A673 (cell line): ENCODE data around the gene GALNTL6. TPM values are rescaled to one million over a fixed set of nuclear protein-coding genes. Genes with fewer than 3 reads are reported as not detected.

Experiments used
- BruUV-seq: library from RNA; stranded (reverse); fragments of 400-500 nt; replicated peaks from 2 replicates; lab custom pipeline; 2021; lab: Mats Ljungman, UMichigan
- CTCF ChIA-PET: fragments of 300-600 bp; sonication (Branson Sonifier 250); formaldehyde crosslinking; loops from one replicate; lab custom pipeline; 2022; ENCODE audit warnings: antibody characterized with exemption; lab: Charles Lee
- POLR2A ChIA-PET: fragments of 300-600 bp; sonication (Branson Sonifier 250); formaldehyde crosslinking; loops from one replicate; lab custom pipeline; 2022; ENCODE audit warnings: antibody characterized with exemption; ENCODE audit not compliant: low non-redundant PET; lab: Charles Lee
- DNase-seq: peaks from one replicate; pipeline ENCODE4 v3.0.0-alpha.2; 2015; ENCODE audit warnings: low spot score
- H3K27ac ChIP-seq: fragments of 200-600 bp; sonication (generic); 2 replicates; pipeline ENCODE4 v1.5.1; 2016; ENCODE audit warnings: mixed run types, low read depth, mild to moderate bottlenecking, mixed read lengths, antibody characterized with exemption, low read length; ENCODE audit not compliant: poor library complexity, severe bottlenecking
- H3K27me3 ChIP-seq: fragments of 200-600 bp; sonication (generic); replicated peaks from 2 replicates; pipeline ENCODE4 v1.6.1; 2017; ENCODE audit warnings: mixed run types, low read depth, mild to moderate bottlenecking, mixed read lengths, antibody characterized with exemption, low read length; ENCODE audit not compliant: insufficient read depth, poor library complexity
- H3K36me3 ChIP-seq: fragments of 200-600 bp; sonication (generic); 2 replicates; pipeline ENCODE4 v1.6.1; 2016; ENCODE audit warnings: mixed run types, mild to moderate bottlenecking, mixed read lengths, antibody characterized with exemption, low read length; ENCODE audit not compliant: insufficient read depth, poor library complexity, severe bottlenecking
- H3K4me1 ChIP-seq: fragments of 200-600 bp; sonication (generic); 2 replicates; pipeline ENCODE4 v1.6.1; 2017; ENCODE audit warnings: mixed run types, mild to moderate bottlenecking, mixed read lengths, antibody characterized with exemption, low read length; ENCODE audit not compliant: insufficient read depth, poor library complexity, severe bottlenecking
- H3K4me3 ChIP-seq: fragments of 200-600 bp; sonication (generic); 2 replicates; pipeline ENCODE4 v1.5.1; 2016; ENCODE audit warnings: low read depth, mixed run types, mild to moderate bottlenecking, mixed read lengths, low read length; ENCODE audit not compliant: poor library complexity, severe bottlenecking
- H3K9me3 ChIP-seq: fragments of 200-600 bp; sonication (generic); 2 replicates; pipeline ENCODE4 v1.6.1; 2016; ENCODE audit warnings: mixed run types, low read depth, mild to moderate bottlenecking, mixed read lengths, antibody characterized with exemption, low read length; ENCODE audit not compliant: poor library complexity, severe bottlenecking
- CTCF ChIP-seq: fragments of 300-800, 200-600 bp; sonication (generic); conservative IDR thresholded peaks from 2 replicates; pipeline ENCODE4 v1.5.1; 2017; ENCODE audit warnings: low read depth, mild to moderate bottlenecking, antibody characterized with exemption, low read length, moderate library complexity, mixed read lengths
- EZH2 ChIP-seq: fragments of 200-600 bp; sonication (generic); IDR thresholded peaks from 2 replicates; pipeline ENCODE4 v1.6.1; 2017; ENCODE audit warnings: borderline replicate concordance, low read depth, mild to moderate bottlenecking, mixed read lengths, antibody characterized with exemption, low read length; ENCODE audit not compliant: poor library complexity, severe bottlenecking
- intact Hi-C: fragments of 100-400 bp; cut with micrococcal nuclease; formaldehyde crosslinking; loops from one replicate; pipeline ENCODE4 v1.10.0; 2022; ENCODE audit not compliant: unreplicated experiment
- total RNA-seq: library from RNA; stranded (reverse); gene quantifications from 2 replicates; pipeline ENCODE4 v1.2.3, GENCODE V29; 2021

Gene GALNTL6
- total RNA-seq, 1 experiment from 2014 or later = 0.30 TPM

DNA sequence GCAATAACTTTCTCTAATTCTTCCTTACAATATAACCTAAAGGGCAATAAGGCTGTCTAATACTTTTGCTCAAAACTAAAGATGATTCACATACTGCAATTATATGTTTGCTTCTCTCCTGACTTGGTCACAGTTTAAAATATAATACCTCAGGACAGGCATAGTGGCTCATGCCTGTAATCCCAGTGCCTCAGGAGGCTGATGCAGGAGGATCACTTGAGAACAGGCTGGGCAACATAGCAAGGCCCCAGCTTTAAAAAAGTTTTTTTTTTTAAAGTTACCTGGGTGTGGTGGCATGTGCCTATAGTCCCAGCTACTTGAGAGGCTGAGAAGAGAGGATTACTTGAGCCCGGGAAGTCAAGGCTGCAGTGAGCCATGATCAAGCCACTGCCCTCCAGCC lies 1125.7 kb downstream of the GALNTL6 start:
- intact Hi-C loops = no loop called here
- TF ChIP-seq EZH2 (no peak), CTCF (no peak)
- H3K4me1 ChIP-seq = no peaks in the 10 kb centered on the region
- no peak for DNase-seq
- no peak overlapping the region for H3K27ac ChIP-seq
- BruUV-seq = no TSS peak
- no peaks in the 10 kb centered on the region for H3K27me3 ChIP-seq
- no peaks in the 10 kb centered on the region for H3K9me3 ChIP-seq
- CTCF ChIA-PET = no interaction called here
- H3K36me3 ChIP-seq = no peaks in the 10 kb centered on the region
- POLR2A ChIA-PET = no interaction called here
- no peak overlapping the region for H3K4me3 ChIP-seq

DNA sequence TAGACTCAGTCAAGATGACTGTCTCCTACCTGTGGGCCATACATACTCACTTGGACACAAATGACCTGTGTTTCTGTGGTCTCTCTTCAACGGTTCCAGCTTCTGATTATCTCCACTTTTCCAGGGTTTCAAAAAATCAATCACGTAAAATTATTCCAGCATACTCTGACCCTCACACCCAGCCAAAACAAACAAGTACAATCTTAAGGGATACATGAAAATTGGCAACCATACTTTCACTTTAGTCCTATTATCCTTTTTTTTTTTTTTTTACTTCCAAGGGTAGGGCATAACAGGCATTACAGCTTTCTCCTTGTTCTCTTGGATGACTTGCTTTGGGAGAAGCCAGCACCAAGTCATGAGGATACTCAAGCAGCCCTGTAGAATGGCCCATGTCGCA lies 1129.6 kb downstream of the GALNTL6 start:
- H3K4me1 ChIP-seq = no peaks in the 10 kb centered on the region
- no peak overlapping the region for H3K4me3 ChIP-seq
- ChIA-PET POLR2A (no interaction called here), CTCF (no interaction called here)
- no peak overlapping the region for H3K27ac ChIP-seq
- H3K9me3 ChIP-seq = no peaks in the 10 kb centered on the region
- no peak for DNase-seq
- no TSS peak for BruUV-seq
- no peaks in the 10 kb centered on the region for H3K36me3 ChIP-seq
- H3K27me3 ChIP-seq = no peaks in the 10 kb centered on the region
- intact Hi-C loops = no loop called here
- TF ChIP-seq CTCF = no peak
- no peak for TF ChIP-seq EZH2

DNA sequence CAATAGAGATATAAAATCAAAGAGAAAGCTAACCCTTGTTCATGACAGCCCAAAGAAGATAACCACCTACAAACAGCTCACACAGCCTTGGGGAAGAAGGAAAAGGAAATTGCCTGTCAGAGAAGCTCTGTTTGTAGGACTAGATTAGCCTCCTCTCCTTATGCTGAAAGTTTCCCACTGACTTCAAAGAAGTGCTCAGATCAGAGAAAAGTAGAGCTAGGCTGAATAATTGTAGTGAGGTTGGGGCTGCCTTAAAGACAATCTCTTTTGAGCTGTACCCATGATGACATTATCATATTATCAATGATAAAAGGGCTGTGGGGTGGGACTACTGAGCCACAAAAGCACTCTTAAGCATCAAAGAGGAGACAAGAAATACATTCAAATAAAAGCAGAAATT lies 1132.4 kb downstream of the GALNTL6 start:
- ChIA-PET CTCF (no interaction called here), POLR2A (no interaction called here)
- Histone ChIP-seq H3K4me1 (no peaks in the 10 kb centered on the region), H3K9me3 (no peaks in the 10 kb centered on the region), H3K36me3 (no peaks in the 10 kb centered on the region), H3K27me3 (no peaks in the 10 kb centered on the region), H3K4me3 (no peak overlapping the region), H3K27ac (no peak overlapping the region)
- no peak for TF ChIP-seq CTCF
- no peak for TF ChIP-seq EZH2
- no peak for DNase-seq
- no TSS peak for BruUV-seq
- intact Hi-C loops = no loop called here
